HG03139 (cell line): ENCODE results near the gene DVL2.

Experiments
- ATAC-seq: cut with Tn5 transposase; IDR thresholded peaks from one replicate; pipeline ENCODE4 v1.9.1; 2021; ENCODE audit not compliant: unreplicated experiment

Gene DVL2

GRCh38 chr17:7234083-7234951 lies at the start of gene DVL2:
TSS of gene DVL2 (minus strand) at chr17:7234517. CDS start at chr17:7234262, 255 bp downstream.
- peak; percentile 48 for ATAC-seq

- ATAC-seq: no peak
These were observed 49.3 kb upstream of the DVL2 start for GRCh38 chr17:7283471-7284216.

- no peak for ATAC-seq
These were observed 48.5 kb upstream of the DVL2 start for GRCh38 chr17:7282752-7283321.

GRCh38 chr17:7281953-7282751 lies 47.8 kb upstream of the DVL2 start:
- ATAC-seq: no peak

- ATAC-seq: no peak
These were observed 47.0 kb upstream of the DVL2 start, which contains the start of gene SLC2A4 for GRCh38 chr17:7281074-7281952. TSS of gene SLC2A4 (plus strand) at chr17:7281718. CDS start at chr17:7281935, 217 bp downstream.

- ATAC-seq: peak; percentile 48
These were observed 46.3 kb upstream of the DVL2 start for GRCh38 chr17:7280519-7281073.

GRCh38 chr17:7279448-7279847 lies 45.1 kb upstream of the DVL2 start:
- no peak for ATAC-seq

GRCh38 chr17:7266784-7267183 lies 32.5 kb upstream of the DVL2 start:
- ATAC-seq: no peak

- ATAC-seq: no peak
These were observed 29.4 kb upstream of the DVL2 start for GRCh38 chr17:7263801-7264078.

- no peak for ATAC-seq
These were observed 28.9 kb upstream of the DVL2 start for GRCh38 chr17:7262935-7263800.

- ATAC-seq: no peak
These were observed 28.0 kb upstream of the DVL2 start, which contains the start of gene CLDN7 for GRCh38 chr17:7262192-7262934. TSS of gene CLDN7 (minus strand) at chr17:7262478. CDS start at chr17:7262043, 435 bp downstream.

- ATAC-seq: no peak
These were observed 27.3 kb upstream of the DVL2 start for GRCh38 chr17:7261379-7262191.

GRCh38 chr17:7260651-7261378 lies 26.5 kb upstream of the DVL2 start:
- ATAC-seq: no peak

GRCh38 chr17:7260151-7260550 lies 25.8 kb upstream of the DVL2 start:
- no peak for ATAC-seq

GRCh38 chr17:7259555-7259889 lies 25.2 kb upstream of the DVL2 start:
- ATAC-seq: no peak

GRCh38 chr17:7258731-7259554 lies 24.6 kb upstream of the DVL2 start:
- ATAC-seq: no peak
